K562 (cell line): ENCODE results near the gene SLC38A10. TPM values are rescaled to one million over a fixed set of nuclear protein-coding genes. Genes with fewer than 3 reads are reported as not detected.

Experiments
- BRD9 ChIP-seq: fragments of 450-650 bp; IDR thresholded peaks from 2 replicates; pipeline ENCODE4 v1.6.1; 2018; ENCODE audit warnings: low read depth; ENCODE audit not compliant: partially characterized antibody
- CHCHD3 ChIP-seq: fragments of 250-450 bp; sonication (Bioruptor Pico); IDR thresholded peaks from 2 replicates; pipeline ENCODE4 v2.1.2; 2022; ENCODE audit warnings: mild to moderate bottlenecking
- CREBBP ChIP-seq: IDR thresholded peaks from one replicate; pipeline ENCODE4 v1.6.1; 2012; ENCODE audit warnings: low read depth, mild to moderate bottlenecking, control low read depth, inconsistent platforms, low read length
- DIDO1 ChIP-seq: fragments of 450-650 bp; IDR thresholded peaks from 2 replicates; pipeline ENCODE4 v1.6.1; 2016; ENCODE audit warnings: low read depth, missing biosample characterization, missing genetic modification characterization
- ETS2 ChIP-seq: IDR thresholded peaks from 2 replicates; pipeline ENCODE4 v1.6.1; 2016; ENCODE audit warnings: borderline replicate concordance, missing genetic modification characterization, mild to moderate bottlenecking, moderate library complexity, missing compliant biosample characterization; ENCODE audit not compliant: poor library complexity, severe bottlenecking
- FOS ChIP-seq: IDR thresholded peaks from 3 replicates; pipeline ENCODE4 v1.6.1; 2011; ENCODE audit not compliant: insufficient read length; ENCODE audit errors: extremely low read depth
- FOXK1 ChIP-seq: sonication (generic); formaldehyde crosslinking; IDR thresholded peaks from 2 replicates; pipeline ENCODE4 v1.8.0; 2022; ENCODE audit warnings: missing genetic modification reagents, mild to moderate bottlenecking, borderline replicate concordance
- HNRNPH1 ChIP-seq: fragments of 200-400 bp; formaldehyde crosslinking; optimal IDR thresholded peaks from 2 replicates; pipeline ENCODE3; 2017; ENCODE audit warnings: low read depth, mild to moderate bottlenecking, low read length, moderate library complexity
- HNRNPLL ChIP-seq: fragments of 200-400 bp; formaldehyde crosslinking; IDR thresholded peaks from 2 replicates; pipeline ENCODE4 v1.6.1; 2017; ENCODE audit warnings: low read length, low read depth, mild to moderate bottlenecking; ENCODE audit not compliant: poor library complexity, severe bottlenecking
- KAT2B ChIP-seq: IDR thresholded peaks from one replicate; pipeline ENCODE4 v1.6.1; 2012; ENCODE audit warnings: low read depth, mild to moderate bottlenecking, control low read depth, inconsistent platforms, low read length, moderate library complexity
- KDM4B ChIP-seq, 2 experiments: fragments of 450-650 bp in 1 of 2; sonication (generic) in 1 of 2; IDR thresholded peaks; 2 replicates each; pipeline ENCODE4 v1.6.1; 2016 to 2017; ENCODE audit warnings: borderline replicate concordance in 2 of 2, antibody characterized with exemption in 1 of 2, low read depth in 1 of 2, mild to moderate bottlenecking in 1 of 2
- MCM7 ChIP-seq, 2 experiments: fragments of 450-650 bp; IDR thresholded peaks; 2 replicates each; pipeline ENCODE4 v1.6.1; 2016 to 2018
- PTBP1 ChIP-seq: fragments of 200-400 bp; formaldehyde crosslinking; IDR thresholded peaks from 2 replicates; pipeline ENCODE4 v1.6.1; 2017; ENCODE audit warnings: low read depth, low read length
- RBFOX2 ChIP-seq: fragments of 200-400 bp; formaldehyde crosslinking; IDR thresholded peaks from 2 replicates; pipeline ENCODE4 v1.6.1; 2017; ENCODE audit warnings: low read depth, mild to moderate bottlenecking, low read length, moderate library complexity
- SIN3A ChIP-seq, 2 experiments: fragments of 150-350 bp in 1 of 2; IDR thresholded peaks; 2 replicates each; pipeline ENCODE4 v1.6.1; 2011 to 2016; ENCODE audit warnings: borderline replicate concordance in 2 of 2, low read depth in 2 of 2, low read length in 2 of 2, mild to moderate bottlenecking in 2 of 2, moderate library complexity in 2 of 2; ENCODE audit not compliant: control insufficient read depth in 1 of 2
- TCF7L2 ChIP-seq: fragments of 150-350 bp; IDR thresholded peaks from 2 replicates; pipeline ENCODE4 v1.6.1; 2016; ENCODE audit warnings: low read depth, mild to moderate bottlenecking, low read length, moderate library complexity
- TRIM24 ChIP-seq, 2 experiments: fragments of 450-650 bp; IDR thresholded peaks; 2 replicates each; pipeline ENCODE4 v1.6.1; 2016
- ZNF75A ChIP-seq: fragments of 450-650 bp; formaldehyde crosslinking; IDR thresholded peaks from 2 replicates; pipeline ENCODE4 v1.4.0; 2020; ENCODE audit warnings: mild to moderate bottlenecking
- polyA plus RNA-seq, 8 experiments: library from polyadenylated mRNA; depleted of rRNA in 4 of 8; stranded (reverse) in 5 of 8; unstranded in 3 of 8; fragments of >200 nt; fragmentation: Nextera tagmentation in 2 of 8; fragmentation: Illumina TruSeq in 1 of 8; extraction: Ambion mirVana in 2 of 8; extraction: Trizol in 1 of 8; gene quantifications; 2 replicates each; pipeline versions ENCODE4 v1.2.1 to v1.2.3, GENCODE V29; 2011 to 2014; ENCODE audit warnings: inconsistent platforms in 1 of 8, missing spikeins in 1 of 8
- total RNA-seq, 7 experiments: library from RNA; depleted of rRNA in 6 of 7; stranded (reverse); fragments of >200 nt in 6 of 7; fragmentation: Illumina TruSeq in 2 of 7; extraction: Trizol in 2 of 7; gene quantifications; 2 replicates each; pipeline versions ENCODE4 v1.2.1 to v1.2.3, GENCODE V29; 2011 to 2021; ENCODE audit warnings: low replicate concordance in 1 of 7
- TF ChIP-seq, protein P1 (sequence below): fragments of 450-650 bp; IDR thresholded peaks from 2 replicates; pipeline ENCODE4 v1.6.1; 2016; ENCODE audit warnings: missing biosample characterization, missing genetic modification characterization
- TF ChIP-seq, protein P2 (sequence below): fragments of 250-450 bp; sonication (Bioruptor Pico); IDR thresholded peaks from 2 replicates; pipeline ENCODE4 v1.5.0; 2020; ENCODE audit warnings: mild to moderate bottlenecking, borderline replicate concordance
- TF ChIP-seq, protein P3 (sequence below): fragments of 450-650 bp; formaldehyde crosslinking; IDR thresholded peaks from 2 replicates; pipeline ENCODE4 v1.4.0; 2020; ENCODE audit warnings: mild to moderate bottlenecking, moderate library complexity
- TF ChIP-seq, protein P4 (sequence below): fragments of 250-450 bp; sonication (Bioruptor Pico); IDR thresholded peaks from 2 replicates; pipeline ENCODE4 v1.8.0; 2021; ENCODE audit warnings: borderline replicate concordance, mild to moderate bottlenecking, moderate library complexity; ENCODE audit not compliant: poor library complexity, severe bottlenecking

Gene SLC38A10
- total and polyA plus RNA-seq, 9 of the 15 experiments (the other 6 are each of a cell fraction or from before 2014, with no cell fraction given), result 0.45 to 54.2 (median 13.8) TPM

DNA sequence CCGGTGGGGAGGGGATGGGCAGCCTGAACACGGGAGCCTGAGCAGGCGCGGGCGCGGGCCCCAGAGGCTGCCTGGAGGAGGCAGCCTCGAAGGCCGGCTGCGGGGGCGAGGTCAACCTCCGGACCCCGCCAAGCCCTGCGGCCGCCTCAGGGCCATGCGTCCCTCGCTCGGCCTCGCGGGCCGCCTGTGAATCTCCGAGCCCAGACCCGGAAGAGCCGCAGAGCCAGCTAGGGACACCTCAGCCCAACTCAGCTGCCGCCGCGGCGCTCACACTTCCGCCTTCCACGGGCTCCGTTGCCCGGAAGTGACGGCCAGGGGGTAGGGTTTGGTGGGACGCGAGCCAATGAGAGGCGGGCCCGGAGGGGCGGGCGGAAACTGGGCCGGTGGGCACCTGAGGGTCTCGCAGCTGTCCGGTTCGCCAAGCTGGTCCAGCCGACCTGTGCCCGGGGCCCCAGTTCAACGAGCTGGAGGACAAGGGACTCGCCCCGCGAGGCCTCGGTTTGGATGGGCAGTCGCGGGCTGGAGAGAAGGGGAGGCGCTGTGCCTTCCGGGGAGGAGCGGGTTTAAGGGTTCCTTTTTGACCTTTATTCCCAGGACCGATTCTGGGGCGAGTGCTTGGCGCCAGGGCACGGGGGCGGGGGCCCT, at the start of gene SLC38A10 (continued):
- TF ChIP-seq KAT2B, result no peak
- TF ChIP-seq BRD9, result no peak
- TF ChIP-seq PTBP1, result no peak
- TF ChIP-seq TRIM24 (IDR thresholded peaks at IDR 0.05), result no peak
- no peak for TF ChIP-seq DIDO1 (tag)
- TF ChIP-seq, protein P1, sequence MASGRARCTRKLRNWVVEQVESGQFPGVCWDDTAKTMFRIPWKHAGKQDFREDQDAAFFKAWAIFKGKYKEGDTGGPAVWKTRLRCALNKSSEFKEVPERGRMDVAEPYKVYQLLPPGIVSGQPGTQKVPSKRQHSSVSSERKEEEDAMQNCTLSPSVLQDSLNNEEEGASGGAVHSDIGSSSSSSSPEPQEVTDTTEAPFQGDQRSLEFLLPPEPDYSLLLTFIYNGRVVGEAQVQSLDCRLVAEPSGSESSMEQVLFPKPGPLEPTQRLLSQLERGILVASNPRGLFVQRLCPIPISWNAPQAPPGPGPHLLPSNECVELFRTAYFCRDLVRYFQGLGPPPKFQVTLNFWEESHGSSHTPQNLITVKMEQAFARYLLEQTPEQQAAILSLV (tag), result no peak
- TF ChIP-seq TCF7L2, result no peak
- TF ChIP-seq, protein P2, sequence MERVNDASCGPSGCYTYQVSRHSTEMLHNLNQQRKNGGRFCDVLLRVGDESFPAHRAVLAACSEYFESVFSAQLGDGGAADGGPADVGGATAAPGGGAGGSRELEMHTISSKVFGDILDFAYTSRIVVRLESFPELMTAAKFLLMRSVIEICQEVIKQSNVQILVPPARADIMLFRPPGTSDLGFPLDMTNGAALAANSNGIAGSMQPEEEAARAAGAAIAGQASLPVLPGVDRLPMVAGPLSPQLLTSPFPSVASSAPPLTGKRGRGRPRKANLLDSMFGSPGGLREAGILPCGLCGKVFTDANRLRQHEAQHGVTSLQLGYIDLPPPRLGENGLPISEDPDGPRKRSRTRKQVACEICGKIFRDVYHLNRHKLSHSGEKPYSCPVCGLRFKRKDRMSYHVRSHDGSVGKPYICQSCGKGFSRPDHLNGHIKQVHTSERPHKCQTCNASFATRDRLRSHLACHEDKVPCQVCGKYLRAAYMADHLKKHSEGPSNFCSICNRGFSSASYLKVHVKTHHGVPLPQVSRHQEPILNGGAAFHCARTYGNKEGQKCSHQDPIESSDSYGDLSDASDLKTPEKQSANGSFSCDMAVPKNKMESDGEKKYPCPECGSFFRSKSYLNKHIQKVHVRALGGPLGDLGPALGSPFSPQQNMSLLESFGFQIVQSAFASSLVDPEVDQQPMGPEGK (CRISPR knock-in tag), result no peak
- TF ChIP-seq, protein P3, sequence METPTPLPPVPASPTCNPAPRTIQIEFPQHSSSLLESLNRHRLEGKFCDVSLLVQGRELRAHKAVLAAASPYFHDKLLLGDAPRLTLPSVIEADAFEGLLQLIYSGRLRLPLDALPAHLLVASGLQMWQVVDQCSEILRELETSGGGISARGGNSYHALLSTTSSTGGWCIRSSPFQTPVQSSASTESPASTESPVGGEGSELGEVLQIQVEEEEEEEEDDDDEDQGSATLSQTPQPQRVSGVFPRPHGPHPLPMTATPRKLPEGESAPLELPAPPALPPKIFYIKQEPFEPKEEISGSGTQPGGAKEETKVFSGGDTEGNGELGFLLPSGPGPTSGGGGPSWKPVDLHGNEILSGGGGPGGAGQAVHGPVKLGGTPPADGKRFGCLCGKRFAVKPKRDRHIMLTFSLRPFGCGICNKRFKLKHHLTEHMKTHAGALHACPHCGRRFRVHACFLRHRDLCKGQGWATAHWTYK (CRISPR knock-in tag), result peak; percentile 47; the same call in 1 of the 2 replicates
- no peak for TF ChIP-seq ZNF75A (CRISPR knock-in tag)
- TF ChIP-seq FOXK1 (CRISPR knock-in tag), result no peak
- no peak for TF ChIP-seq FOS
- no peak for TF ChIP-seq CREBBP
- TF ChIP-seq KDM4B (IDR thresholded peaks at IDR 0.05; ENCODE audit: borderline replicate concordance in 2 of 2, low read depth in 1 of 2), result peak in 1 of 2 experiments; percentile 37; a peak in 1 of 4 replicates
- no peak for TF ChIP-seq ETS2 (tag)
- peak; percentile 99 for TF ChIP-seq RBFOX2
- TF ChIP-seq HNRNPH1, result no peak
- no peak for TF ChIP-seq HNRNPLL
- TF ChIP-seq CHCHD3 (CRISPR knock-in tag), result no peak
- TF ChIP-seq MCM7 (IDR thresholded peaks at IDR 0.05), result no peak
- peak; percentile 71 to 90; a peak in 3 of 4 replicates for TF ChIP-seq SIN3A (IDR thresholded peaks at IDR 0.05; ENCODE audit: borderline replicate concordance in 2 of 2, control insufficient read depth in 1 of 2, low read depth in 2 of 2, low read length in 2 of 2)
- TF ChIP-seq, protein P4, sequence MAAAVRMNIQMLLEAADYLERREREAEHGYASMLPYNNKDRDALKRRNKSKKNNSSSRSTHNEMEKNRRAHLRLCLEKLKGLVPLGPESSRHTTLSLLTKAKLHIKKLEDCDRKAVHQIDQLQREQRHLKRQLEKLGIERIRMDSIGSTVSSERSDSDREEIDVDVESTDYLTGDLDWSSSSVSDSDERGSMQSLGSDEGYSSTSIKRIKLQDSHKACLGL (CRISPR knock-in tag), result no peak
